ENCODE measurements around the gene FHIP1A. TPM values are rescaled to one million over a fixed set of nuclear protein-coding genes. Genes with fewer than 3 reads are reported as not detected.
A peak's percentile ranks its signal among the peaks of the same experiment; 100 is the strongest.

FHIP1A gene
- total and polyA plus RNA-seq, 2 of the 13 experiments (the other 11 are each of a cell fraction or from before 2014, with no cell fraction given) = 4.1 to 6.2 TPM

GRCh38 chr4:151408630-151409469 lies at the start of gene FHIP1A (continued):
- no peak for TF ChIP-seq ZFAT (CRISPR knock-in tag; conservative IDR thresholded peaks at IDR 0.05)
- no peak; the same call in 1 of the 2 replicates for TF ChIP-seq SP5 (CRISPR knock-in tag; IDR thresholded peaks at IDR 0.05; ENCODE audit: borderline replicate concordance, low read depth)
- TF ChIP-seq POLR2G (IDR thresholded peaks at IDR 0.05; ENCODE audit: low read depth, low read length) = peak; percentile 80
- TF ChIP-seq ZSCAN12 (CRISPR knock-in tag; IDR thresholded peaks at IDR 0.05) = no peak
- TF ChIP-seq TIGD3 (CRISPR knock-in tag; IDR thresholded peaks at IDR 0.05; ENCODE audit: borderline replicate concordance) = 0 out of 2 replicates have a peak, but pooled peaks have one; percentile 45
- no peak for TF ChIP-seq ZBTB7A (CRISPR knock-in tag; IDR thresholded peaks at IDR 0.05)
- peak; percentile 61 for TF ChIP-seq SAP130 (CRISPR knock-in tag; IDR thresholded peaks at IDR 0.05; ENCODE audit: low read depth)
- TF ChIP-seq ZNF607 (CRISPR knock-in tag; IDR thresholded peaks at IDR 0.05; ENCODE audit: borderline replicate concordance) = peak; percentile 56; the same call in 1 of the 2 replicates
- no peak for TF ChIP-seq CEBPG (CRISPR knock-in tag; IDR thresholded peaks at IDR 0.05)
- no peak for TF ChIP-seq ASH2L (IDR thresholded peaks at IDR 0.05; ENCODE audit: insufficient read length, low read depth, low read length)
- no peak for TF ChIP-seq ZNF414 (CRISPR knock-in tag; IDR thresholded peaks at IDR 0.05)
- TF ChIP-seq ZBTB3 (CRISPR knock-in tag; IDR thresholded peaks at IDR 0.05; ENCODE audit: borderline replicate concordance, low read depth) = no peak
- no peak for TF ChIP-seq MIER2 (CRISPR knock-in tag; IDR thresholded peaks at IDR 0.05)
- TF ChIP-seq ZNF580 (CRISPR knock-in tag; IDR thresholded peaks at IDR 0.05; ENCODE audit: borderline replicate concordance, low read depth) = no peak
- no peak for TF ChIP-seq ZNF841 (CRISPR knock-in tag; IDR thresholded peaks at IDR 0.05; ENCODE audit: borderline replicate concordance)
- TF ChIP-seq GATAD2A (CRISPR knock-in tag; IDR thresholded peaks at IDR 0.05) = no peak
- TF ChIP-seq HNF1A (IDR thresholded peaks at IDR 0.05; ENCODE audit: low read depth) = no peak
- TF ChIP-seq HNF1A (CRISPR knock-in tag; IDR thresholded peaks at IDR 0.05; ENCODE audit: borderline replicate concordance) = no peak
- no peak for TF ChIP-seq ARNT2 (CRISPR knock-in tag; IDR thresholded peaks at IDR 0.05; ENCODE audit: low read depth)
- TF ChIP-seq ONECUT2 (CRISPR knock-in tag; IDR thresholded peaks at IDR 0.05) = no peak; the same call in 1 of the 2 replicates
- no peak; the same call in 1 of the 2 replicates for TF ChIP-seq MXD4 (CRISPR knock-in tag; IDR thresholded peaks at IDR 0.05)
- TF ChIP-seq ZNF879 (CRISPR knock-in tag; IDR thresholded peaks at IDR 0.05) = no peak
- no peak for TF ChIP-seq NCOR1 (IDR thresholded peaks at IDR 0.05; ENCODE audit: borderline replicate concordance, low read length)
- TF ChIP-seq STAG1 (CRISPR knock-in tag; IDR thresholded peaks at IDR 0.05) = no peak
- TF ChIP-seq ZBTB8A (CRISPR knock-in tag; IDR thresholded peaks at IDR 0.05; ENCODE audit: borderline replicate concordance, low read depth) = no peak

Measured in HepG2 (cell line).